Thoracic aorta (tissue), 2 donors: Measurements from ENCODE around the gene GRAMD1A. TPM values are rescaled to one million over a fixed set of nuclear protein-coding genes. Genes with fewer than 3 reads are reported as not detected.

ENCODE experiments used
- ATAC-seq: fragments of 150-250 bp; one replicate; pipeline ENCODE4 v1.8.0; 2017; ENCODE audit warnings: low read depth; ENCODE audit not compliant: insufficient number of reproducible peaks, low FRiP score
- DNase-seq: peaks from one replicate; pipeline ENCODE4 v3.0.0-alpha.2; 2020; ENCODE audit warnings: low spot score
- H3K27ac ChIP-seq, 2 donors: fragments of 200-600 bp; sonication (generic); 1 replicate in 1 of 2; 2 replicates in 1 of 2; pipeline ENCODE4 v1.5.1; 2016; ENCODE audit warnings: mild to moderate bottlenecking in 2 of 2, moderate library complexity in 2 of 2
- H3K27me3 ChIP-seq: fragments of 200-600 bp; sonication (generic); replicated peaks from 2 replicates; pipeline ENCODE4 v1.6.0; 2016; ENCODE audit warnings: mild to moderate bottlenecking; ENCODE audit not compliant: insufficient read depth
- H3K36me3 ChIP-seq: fragments of 200-600 bp; sonication (generic); one replicate; pipeline ENCODE4 v1.5.1; 2016
- H3K4me1 ChIP-seq, 2 donors: fragments of 200-600 bp; sonication (generic); 1 replicate in 1 of 2; 2 replicates in 1 of 2; pipeline versions ENCODE4 v1.5.1 to v1.6.0; 2016; ENCODE audit warnings: low read depth in 2 of 2, mild to moderate bottlenecking in 1 of 2; ENCODE audit not compliant: control insufficient read depth in 1 of 2
- H3K4me3 ChIP-seq: fragments of 200-600 bp; sonication (generic); 2 replicates; pipeline ENCODE4 v1.5.1; 2016; ENCODE audit warnings: mild to moderate bottlenecking
- H3K9me3 ChIP-seq: fragments of 200-600 bp; sonication (generic); 2 replicates; pipeline ENCODE4 v1.5.1; 2016
- total RNA-seq, 2 donors: library from RNA; depleted of rRNA; stranded (reverse); fragments of >200 nt; gene quantifications; one replicate each; pipeline versions ENCODE4 v1.1.0 to v1.2.3, GENCODE V29; 2016
- TF ChIP-seq, protein P1 (sequence below): fragments of 200-600 bp; sonication (generic); IDR thresholded peaks from one replicate; pipeline ENCODE4 v1.5.1; 2019; ENCODE audit warnings: antibody characterized with exemption

Gene GRAMD1A
- total RNA-seq, 2 donors from 2014 or later, result 42.9 to 83.5 TPM

DNA sequence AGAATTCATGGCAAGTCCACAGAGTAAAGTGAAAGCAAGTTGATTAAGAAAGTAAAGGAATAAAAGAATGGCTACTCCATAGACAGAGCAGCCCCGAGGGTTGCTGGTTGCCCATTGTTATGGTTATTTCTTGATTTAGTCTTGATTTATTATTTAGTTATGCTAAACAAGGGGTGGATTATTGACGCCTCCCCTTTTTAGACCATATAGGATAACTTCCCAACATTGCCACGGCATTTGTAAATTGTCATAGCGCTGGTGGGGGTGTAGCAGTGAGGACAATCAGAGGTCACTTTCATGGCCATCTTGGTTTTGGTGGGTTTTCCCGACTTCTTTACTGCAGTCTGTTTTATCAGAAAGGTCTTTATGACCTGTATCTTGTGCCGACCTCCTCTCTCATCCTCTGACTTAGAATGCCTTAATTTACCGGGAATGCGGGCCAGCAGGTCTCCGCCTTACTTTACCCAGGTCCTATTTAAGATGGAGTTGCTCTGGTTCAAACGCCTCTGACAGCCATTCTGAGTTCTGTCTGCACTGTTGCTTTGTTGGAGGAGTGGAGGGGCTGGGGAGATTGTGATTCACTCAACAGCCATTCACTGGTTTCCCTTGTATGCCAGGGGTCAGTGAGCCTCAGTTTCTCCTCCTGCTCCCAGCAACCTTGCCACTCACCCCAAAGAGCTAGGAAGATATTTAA is 69.0 kb downstream of the GRAMD1A start:
- Histone ChIP-seq H3K27ac (no peak overlapping the region), H3K27me3 (no peaks in the 10 kb centered on the region), H3K4me3 (no peak overlapping the region), H3K4me1 (no peaks in the 10 kb centered on the region), H3K36me3 (no peaks in the 10 kb centered on the region), H3K9me3 (peaks cover 5% of the 10 kb centered on the region)
- TF ChIP-seq, protein P1, sequence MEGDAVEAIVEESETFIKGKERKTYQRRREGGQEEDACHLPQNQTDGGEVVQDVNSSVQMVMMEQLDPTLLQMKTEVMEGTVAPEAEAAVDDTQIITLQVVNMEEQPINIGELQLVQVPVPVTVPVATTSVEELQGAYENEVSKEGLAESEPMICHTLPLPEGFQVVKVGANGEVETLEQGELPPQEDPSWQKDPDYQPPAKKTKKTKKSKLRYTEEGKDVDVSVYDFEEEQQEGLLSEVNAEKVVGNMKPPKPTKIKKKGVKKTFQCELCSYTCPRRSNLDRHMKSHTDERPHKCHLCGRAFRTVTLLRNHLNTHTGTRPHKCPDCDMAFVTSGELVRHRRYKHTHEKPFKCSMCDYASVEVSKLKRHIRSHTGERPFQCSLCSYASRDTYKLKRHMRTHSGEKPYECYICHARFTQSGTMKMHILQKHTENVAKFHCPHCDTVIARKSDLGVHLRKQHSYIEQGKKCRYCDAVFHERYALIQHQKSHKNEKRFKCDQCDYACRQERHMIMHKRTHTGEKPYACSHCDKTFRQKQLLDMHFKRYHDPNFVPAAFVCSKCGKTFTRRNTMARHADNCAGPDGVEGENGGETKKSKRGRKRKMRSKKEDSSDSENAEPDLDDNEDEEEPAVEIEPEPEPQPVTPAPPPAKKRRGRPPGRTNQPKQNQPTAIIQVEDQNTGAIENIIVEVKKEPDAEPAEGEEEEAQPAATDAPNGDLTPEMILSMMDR, result no peak
- no peak for DNase-seq
- no peak for ATAC-seq

DNA sequence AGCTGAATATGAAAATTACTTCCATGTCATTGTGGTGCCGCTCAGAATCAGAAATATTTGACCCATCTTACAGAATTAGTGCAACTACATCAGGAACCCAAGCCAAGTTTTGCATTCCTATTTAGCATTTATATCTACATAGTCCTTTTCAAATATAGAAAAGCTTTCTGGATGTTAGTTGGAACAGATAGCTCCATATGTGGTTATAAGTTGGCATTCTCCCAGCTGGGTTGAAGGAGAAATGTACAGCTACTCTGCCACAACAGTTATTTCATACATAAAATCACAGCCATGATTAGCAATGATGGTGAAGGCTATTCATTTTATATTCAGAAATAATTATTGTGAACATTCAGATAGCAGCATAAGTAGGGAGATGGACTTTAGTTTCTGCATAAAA is 69.6 kb downstream of the GRAMD1A start:
- Histone ChIP-seq H3K4me3 (no peak overlapping the region), H3K4me1 (no peaks in the 10 kb centered on the region), H3K27ac (no peak overlapping the region), H3K9me3 (peaks cover 5% of the 10 kb centered on the region), H3K36me3 (no peaks in the 10 kb centered on the region), H3K27me3 (no peaks in the 10 kb centered on the region)
- TF ChIP-seq, protein P1, result no peak
- DNase-seq (no peak), ATAC-seq (no peak)

DNA sequence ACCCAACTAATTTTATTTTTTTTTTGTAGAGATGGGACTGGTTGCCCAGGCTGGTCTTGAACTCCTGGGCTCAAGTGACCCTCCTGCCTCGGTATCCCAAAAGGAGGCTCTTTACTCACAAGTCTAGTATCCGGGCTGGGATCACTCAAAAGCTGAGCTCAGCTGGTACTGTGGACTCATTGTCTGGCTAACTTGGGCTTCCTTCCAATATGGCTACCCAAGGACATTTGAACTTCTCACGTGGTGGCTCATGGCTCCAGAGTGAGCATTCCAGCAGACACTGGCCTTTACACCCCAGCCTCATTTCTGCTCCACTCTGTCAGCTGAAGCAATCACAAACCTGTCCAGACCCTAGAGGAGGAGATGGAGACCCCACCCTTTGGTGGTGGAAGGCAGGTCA is 70.3 kb downstream of the GRAMD1A start:
- ATAC-seq (no peak), DNase-seq (no peak)
- H3K4me3 ChIP-seq, result no peak overlapping the region
- no peaks in the 10 kb centered on the region for H3K27me3 ChIP-seq
- TF ChIP-seq, protein P1, result no peak
- no peaks in the 10 kb centered on the region for H3K4me1 ChIP-seq
- H3K36me3 ChIP-seq, result no peaks in the 10 kb centered on the region
- H3K9me3 ChIP-seq, result peaks cover 5% of the 10 kb centered on the region
- no peak overlapping the region for H3K27ac ChIP-seq

DNA sequence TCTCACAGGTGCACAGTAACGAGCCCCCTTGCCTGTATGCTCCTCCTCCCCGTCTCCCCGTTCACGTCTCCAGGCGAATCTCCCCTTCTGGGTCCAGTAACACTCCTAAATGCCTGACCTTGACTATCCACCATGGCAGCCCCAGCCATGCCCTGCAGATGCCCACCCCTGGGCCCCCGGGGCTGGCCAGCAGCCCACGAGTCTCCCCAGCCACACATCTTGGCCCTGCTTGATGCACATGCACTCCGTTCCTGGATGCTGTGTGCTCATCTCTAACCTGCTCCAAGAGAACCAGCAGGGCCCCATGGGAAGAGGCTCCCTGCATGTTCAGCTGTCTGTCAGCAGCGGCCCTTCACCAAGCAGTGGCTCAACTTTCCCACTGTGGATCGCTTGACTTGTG is 73.4 kb downstream of the GRAMD1A start:
- ATAC-seq, result no peak
- no peak for DNase-seq
- Histone ChIP-seq H3K9me3 (peaks cover 5% of the 10 kb centered on the region), H3K4me3 (no peak overlapping the region), H3K27ac (no peak overlapping the region), H3K27me3 (no peaks in the 10 kb centered on the region), H3K4me1 (no peaks in the 10 kb centered on the region), H3K36me3 (no peaks in the 10 kb centered on the region)
- TF ChIP-seq, protein P1, result no peak

DNA sequence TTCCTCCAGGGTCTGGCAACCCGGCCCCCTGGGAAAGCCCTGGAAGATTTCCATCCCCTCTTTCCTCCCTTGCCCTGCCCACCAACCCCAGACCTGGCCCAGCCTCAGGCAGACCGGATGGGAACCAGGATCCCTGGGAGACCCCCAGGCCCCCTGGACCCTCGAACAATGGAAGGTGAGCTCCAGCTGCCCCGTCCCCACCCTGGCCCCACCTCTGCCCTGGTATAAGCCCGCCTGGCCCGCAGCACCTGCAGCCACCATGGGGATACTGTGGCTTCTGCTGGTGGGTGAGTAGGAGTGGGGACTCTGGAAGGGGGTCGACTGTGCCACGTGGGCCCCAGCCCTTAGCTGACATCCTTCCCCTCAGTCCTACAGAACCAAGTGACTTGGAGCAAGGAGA is 73.8 kb downstream of the GRAMD1A start:
- ATAC-seq, result no peak
- TF ChIP-seq, protein P1, result no peak

More for the DNA sequence above, 73.8 kb downstream of the GRAMD1A start:
- no peak overlapping the region for H3K4me3 ChIP-seq
- H3K36me3 ChIP-seq, result no peaks in the 10 kb centered on the region
- no peaks in the 10 kb centered on the region for H3K4me1 ChIP-seq
- H3K27ac ChIP-seq, result no peak overlapping the region
- peaks cover 5% of the 10 kb centered on the region for H3K9me3 ChIP-seq
- no peaks in the 10 kb centered on the region for H3K27me3 ChIP-seq
- no peak for DNase-seq
